ENCODE measurements around the gene ADNP.
"Not testable (repeated sequence)": the region's sequence is repeated elsewhere in the genome, so short reads cannot be mapped to it uniquely, and the experiment has no call there.

ADNP gene

DNA sequence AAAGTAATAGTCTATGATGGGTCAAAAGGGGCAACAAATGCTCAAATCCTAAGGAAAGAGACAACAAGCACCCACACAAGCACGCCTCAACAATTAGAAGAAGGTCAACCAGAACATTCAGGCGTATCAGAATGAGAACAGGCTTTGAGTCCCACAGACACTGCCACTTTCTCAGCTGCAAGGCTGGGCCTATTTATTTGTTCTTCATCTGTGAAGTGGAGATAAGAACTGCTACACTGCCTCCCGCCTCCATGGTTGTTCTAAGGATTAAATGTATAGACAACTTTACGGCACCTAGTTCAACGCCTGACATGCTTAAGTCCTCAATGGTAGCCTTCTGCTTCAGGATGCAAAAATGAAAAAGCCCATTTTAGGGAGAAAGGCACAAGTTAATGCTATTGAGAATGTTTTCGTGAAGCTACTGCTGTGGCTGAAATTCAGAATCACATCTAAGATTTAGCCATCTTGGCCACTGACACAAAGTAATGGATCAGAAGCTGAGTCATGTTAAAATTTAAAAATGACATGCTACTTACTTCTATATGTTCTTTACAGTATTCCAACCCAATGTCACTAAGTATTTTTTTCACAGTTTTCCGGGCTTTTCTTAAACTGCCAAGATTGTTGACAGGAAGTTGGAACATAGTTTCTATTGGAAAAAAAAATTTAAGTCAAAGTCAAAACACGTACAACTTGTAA, 27.7 kb downstream of the ADNP start:
- FAIRE-seq (no peak), DNase-seq (ENCODE audit: low spot score) (no peak)

DNA sequence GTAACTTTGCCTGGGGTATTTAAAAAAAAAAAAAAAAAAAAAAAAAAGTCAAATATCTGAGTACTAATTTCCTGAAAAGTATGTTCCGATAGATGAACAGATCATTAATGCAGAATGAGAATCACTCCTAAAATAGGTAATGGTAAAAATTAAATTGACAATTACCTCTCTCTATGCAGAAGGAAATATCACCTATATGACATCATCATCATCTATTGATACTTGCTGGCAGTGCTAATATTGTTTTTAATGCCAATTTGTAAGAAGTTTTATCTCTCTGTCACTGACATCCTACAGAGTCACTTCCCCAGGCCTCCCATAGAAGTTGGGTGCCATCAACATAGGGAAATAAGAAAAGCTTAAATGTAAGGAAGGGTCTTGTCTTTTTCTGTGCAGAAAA, 29.9 kb downstream of the ADNP start:
- DNase-seq (ENCODE audit: low spot score) (no peak), FAIRE-seq (no peak)

DNA sequence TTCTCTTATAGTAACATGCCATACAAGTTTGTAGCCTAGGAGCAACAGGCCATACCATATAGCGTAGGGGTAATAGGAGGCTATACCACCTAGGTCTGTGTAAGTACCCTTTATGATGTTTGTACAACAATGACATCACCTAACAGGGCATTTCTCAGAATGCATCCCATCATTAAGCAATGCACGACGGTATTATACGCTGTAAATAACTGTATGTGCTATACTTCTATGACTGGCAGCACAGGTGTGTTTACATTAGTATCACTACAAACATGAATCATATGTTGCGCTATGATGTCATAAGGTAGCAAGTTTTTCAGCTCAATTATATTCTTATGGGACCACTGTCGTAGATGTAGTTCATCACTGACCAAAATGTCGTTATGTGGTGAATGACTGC, 31.0 kb downstream of the ADNP start:
- no peak for FAIRE-seq

DNA sequence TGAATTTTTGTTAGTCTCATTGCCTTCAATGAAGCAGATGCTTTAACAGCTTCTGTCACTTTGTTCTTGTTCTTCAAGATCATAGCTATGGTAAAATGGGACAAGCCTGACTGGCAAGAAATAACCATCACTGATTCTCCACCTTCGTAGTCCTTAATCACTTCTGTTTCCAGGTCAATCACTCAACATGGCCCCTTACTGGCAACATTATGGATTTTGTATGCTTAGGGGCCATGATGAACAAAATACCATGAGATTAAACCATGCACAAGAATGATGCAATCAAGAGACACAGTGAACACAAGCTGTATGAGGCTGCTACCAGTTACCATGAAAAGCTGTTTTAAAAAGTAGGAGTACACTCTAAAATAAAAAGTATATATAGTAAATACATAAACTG, 32.8 kb downstream of the ADNP start:
- FAIRE-seq, result no peak
- DNase-seq (ENCODE audit: low spot score), result no peak

More for the DNA sequence above, 31.0 kb downstream of the ADNP start:
- DNase-seq (ENCODE audit: low spot score), result no peak

DNA sequence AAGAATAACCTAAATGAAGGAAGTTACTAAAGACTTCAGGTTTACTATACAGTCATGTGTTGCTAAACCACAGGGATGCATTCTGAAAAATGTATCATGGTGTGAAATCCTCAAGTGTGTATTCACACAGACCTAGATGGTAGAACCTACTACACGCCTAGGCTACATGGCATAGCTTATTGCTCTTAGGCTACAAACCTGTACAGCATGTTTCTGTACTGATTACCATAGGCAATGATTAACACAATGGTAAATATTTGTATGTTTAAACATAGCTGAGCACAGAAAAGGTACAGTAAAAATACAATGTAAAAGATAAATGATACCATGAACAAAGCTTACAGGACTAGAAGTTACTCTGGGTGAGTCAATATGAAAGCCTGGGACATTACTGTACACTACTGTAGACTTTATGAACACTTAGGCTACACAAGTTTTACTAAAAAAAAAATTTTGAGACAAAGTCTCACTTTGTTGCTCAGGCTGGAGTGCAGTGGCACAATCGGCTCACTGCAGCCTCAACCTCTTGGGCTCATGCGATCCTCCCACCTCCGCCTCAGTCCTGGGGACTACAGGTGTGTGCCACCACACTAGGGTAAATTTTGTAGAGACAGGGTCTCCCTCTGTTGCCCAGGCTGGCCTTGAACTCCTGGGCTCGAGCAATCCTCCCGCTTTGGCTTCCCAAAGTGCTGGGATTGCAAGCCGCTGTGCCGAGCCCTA, 36.0 kb downstream of the ADNP start:
- FAIRE-seq, result no peak
- DNase-seq (ENCODE audit: low spot score), result no peak

DNA sequence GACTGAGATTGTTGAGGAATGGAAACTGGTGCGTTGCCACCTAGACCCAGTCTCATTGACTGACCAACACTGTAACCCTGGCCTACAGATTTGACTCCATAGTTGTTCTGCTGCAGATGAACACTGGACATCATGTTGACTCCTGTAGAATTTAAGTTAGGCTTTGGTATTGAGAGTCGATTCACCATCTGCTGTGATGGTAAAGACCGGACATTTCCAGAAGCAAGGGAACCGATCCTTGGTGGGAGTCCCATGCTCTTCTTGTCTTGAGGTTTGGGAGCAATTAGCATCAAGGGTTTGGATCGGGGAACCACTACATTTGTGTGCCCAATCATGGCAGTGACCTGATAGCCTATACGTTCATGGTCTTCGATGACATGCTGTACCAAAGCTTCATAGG, 37.6 kb downstream of the ADNP start:
- FAIRE-seq, result no peak

DNA sequence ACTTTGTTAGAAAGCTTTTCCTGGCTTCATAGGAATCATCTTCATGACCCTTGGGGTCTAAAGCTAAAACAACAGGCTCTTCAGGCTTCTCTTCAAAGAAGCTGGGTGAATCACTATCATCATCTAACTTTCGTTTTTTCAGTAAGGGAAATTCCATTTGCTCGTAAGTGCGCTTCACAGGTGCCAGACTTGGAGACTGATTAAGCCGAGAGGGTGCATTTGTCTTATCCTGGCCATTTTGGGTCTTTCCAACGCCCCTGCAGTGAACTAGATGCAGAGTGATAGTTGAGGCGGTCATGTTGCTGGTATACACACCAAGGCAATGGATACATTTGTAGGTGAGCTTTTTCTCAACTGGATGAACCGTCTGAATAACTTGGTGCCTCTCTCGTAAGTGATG, 38.8 kb downstream of the ADNP start:
- no peak for DNase-seq (ENCODE audit: low spot score)
- FAIRE-seq, result no peak

More for the DNA sequence above, 37.6 kb downstream of the ADNP start:
- no peak for DNase-seq (ENCODE audit: low spot score)

DNA sequence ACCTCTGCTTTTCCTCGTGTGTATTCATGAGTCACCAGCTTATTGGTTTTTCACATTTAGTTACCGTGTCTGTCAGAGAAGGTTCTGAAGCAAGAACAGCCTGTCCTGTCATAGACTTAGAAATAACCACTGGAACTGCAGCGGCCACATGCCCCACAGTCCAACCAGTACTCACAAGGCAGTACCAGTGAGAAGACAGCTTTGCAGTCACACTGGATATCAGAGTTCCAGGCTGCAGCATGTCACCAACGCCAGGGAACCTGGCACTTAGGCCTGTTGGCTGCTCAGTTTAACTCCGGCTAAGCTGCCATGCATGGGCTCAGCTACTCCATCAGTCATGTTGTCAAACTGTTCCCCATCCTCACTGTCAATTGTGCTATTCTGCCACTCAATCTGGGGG, 40.1 kb downstream of the ADNP start:
- no peak for FAIRE-seq

DNA sequence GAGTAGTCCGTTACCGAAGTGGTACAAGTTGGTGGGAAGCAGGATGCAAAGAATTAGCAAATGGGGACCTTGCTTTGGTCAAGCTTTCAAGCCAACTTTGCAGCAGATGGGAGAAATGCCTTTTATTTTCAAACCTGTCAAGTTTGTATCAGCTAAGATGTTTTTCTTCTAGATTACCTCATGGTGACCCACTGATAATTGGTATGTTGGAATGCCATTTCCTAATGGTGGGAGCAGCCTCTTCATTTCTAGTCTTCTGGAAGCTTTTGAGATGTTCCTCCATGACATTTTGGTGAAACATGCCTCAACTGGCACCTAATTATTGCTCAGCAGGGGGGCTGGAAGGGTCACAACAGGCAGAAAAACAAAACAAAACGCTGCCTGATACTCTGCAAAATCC, 43.7 kb downstream of the ADNP start:
- no peak for DNase-seq (ENCODE audit: low spot score)
- no peak for FAIRE-seq

More for the DNA sequence above, 40.1 kb downstream of the ADNP start:
- DNase-seq (ENCODE audit: low spot score), result no peak

DNA sequence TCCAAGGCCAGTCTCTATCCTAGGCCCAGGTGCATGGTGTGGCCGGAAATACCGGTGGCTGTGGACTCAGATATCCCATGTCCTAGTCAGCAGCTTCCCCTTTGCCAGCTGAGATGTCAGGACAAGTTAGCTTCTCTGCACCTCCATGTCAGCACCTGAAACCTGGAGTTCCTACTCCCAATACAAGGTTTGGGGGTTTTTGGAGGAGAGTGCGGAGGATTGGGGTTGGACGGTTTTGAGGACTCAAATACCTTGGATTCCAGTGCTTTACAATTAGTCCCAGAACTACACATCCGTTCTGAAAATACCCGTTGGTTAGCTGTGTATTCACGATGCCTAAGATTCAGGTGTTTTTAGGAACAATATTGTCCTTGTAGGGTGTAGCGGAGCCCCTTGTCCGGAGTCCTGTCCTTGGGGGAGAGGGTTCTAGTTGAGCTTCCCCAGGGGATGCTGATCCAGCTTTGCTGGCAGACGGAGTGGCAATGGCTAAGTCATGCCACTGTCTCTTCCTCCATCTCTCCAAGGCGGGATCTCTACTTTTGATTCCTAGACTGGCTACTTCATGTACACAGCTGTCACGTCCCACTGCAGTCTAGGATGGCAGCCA, 45.0 kb downstream of the ADNP start:
- FAIRE-seq, result no peak
- no peak for DNase-seq (ENCODE audit: low spot score)

DNA sequence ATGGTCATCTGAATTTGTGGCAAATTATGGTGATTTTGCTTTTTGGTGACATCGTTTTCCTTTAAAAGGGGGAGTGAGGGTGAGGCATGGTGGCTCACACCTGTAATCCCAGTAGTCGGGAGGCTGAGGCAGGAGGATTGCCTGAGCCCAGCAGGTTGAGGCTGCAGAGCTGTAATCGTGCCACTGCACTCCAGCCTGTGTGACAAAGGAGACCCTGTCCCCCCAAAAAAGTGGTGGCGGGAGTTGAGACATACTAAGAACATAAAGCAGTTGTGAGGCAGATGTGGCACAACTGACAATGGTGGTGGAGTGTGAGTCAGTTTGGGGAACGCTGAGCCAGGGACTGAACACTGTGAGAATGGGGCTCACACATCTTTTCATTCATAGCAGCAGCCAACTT, 45.5 kb downstream of the ADNP start:
- no peak for DNase-seq (ENCODE audit: low spot score)
- FAIRE-seq, result no peak

DNA sequence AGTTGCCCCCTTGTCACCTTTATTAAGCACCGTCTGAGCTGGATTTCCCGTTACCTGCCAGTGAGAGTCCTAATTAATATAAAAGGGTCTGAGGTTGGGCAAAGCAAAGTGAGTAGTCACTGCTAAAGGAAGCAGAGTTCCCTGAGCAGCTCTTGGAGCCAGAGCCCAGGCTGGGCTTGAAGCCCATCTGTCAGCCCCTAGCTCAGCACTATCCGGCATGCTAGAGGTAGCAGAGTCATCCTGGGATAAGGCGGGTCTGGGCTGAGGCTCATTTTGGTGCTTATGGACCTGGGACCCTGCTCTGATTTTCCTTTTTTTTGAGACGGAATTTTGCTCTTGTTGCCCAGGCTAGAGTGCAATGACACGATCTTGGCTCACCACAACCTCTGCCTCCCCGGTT, 46.2 kb downstream of the ADNP start:
- DNase-seq (ENCODE audit: low spot score), result no peak
- FAIRE-seq, result no peak

DNA sequence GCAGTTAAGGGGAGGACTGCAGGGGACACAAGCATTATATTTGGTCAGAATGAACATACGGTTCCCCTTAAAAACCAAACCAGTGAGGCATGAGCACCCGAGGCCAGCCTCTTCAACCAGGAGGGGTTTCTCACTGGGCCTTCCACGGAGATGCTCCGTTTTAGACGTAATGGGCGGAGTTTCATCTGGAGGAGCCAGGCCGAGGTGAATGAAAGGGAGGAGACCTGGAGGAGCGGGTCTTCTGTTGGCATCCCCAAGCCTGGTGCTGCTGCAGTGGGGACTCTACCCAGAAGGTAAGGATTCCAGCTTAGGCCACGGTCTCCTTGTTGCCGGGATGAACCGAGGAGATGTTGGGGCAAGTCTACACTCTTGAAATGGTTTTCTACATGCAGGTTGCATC, 47.4 kb downstream of the ADNP start:
- no peak for DNase-seq (ENCODE audit: low spot score)
- no peak for FAIRE-seq

DNA sequence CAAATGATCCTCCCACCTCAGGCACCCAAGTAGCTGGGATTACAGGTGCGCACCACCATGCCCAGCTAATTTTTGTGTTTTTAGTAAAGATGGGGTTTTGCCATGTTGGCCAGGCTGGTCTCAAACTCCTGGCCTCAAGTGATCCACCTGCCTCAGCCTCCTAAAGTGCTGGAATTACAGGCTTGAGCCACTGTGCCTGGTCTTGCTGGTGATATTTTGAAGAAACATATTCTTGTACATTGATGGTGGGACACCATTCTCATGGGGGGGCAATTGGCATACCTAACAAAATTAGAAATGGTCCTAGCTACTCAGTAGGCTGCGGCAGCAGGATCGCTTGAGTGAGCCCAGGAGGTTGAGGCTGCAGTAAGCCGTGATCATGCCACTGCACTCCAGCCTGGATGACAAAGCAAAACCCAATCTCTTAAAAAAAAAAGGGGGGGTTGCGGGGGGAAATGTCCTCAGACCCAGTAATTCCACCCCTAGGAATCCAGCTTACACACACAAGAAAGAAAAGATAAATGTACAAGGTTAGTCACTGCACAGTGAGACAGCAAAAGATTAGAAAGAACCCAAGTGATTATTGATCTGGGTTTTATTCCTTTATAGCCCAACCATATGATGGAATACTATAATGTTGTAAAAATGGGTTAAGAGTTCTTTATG, 49.3 kb downstream of the ADNP start:
- not testable (repeated sequence) for DNase-seq (ENCODE audit: low spot score); FAIRE-seq

DNA sequence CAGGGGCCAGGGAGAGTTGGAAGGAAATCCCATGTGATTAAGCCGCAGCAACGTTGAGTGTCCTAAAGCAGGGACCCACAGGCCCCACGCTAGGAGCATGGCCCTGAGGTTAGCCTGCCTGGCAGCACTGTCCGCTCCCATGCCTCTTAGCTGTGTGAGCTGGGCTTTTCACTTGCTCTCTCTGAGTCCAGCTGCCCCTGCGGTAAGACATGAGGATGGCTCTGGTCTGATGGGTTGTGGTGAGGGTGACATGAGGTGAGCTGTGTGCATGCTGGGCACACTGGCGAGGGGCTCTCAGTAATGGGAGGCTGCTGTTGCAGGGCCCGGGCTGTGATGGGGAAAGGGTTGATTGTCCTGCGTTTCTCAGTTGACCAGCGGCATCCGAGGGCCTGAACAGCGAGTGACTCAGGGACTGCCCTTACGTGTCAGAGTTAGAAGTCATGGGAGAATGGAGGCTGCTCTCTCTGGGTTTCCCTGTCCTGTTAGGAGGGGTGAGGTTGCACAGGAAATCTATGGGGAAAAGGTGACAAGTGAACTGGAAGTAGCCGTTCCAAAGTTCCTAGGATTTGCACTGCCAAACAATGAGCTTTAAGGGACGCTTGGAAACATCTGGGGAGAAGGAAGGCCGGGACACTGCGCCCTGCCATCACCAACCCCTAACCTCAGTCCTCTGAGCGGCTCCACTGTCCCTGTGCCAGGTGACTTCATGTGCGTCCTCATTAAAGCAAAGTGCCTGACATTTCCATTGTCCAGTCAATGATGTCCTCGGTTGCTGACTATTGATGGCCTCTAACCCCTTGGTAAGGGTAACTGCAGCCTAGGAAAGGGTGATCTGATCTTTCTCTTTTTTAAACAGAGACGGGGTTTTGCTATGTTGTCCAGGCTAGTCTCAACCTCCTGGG, 51.3 kb downstream of the ADNP start:
- no peak for FAIRE-seq
- DNase-seq (ENCODE audit: low spot score), result no peak

DNA sequence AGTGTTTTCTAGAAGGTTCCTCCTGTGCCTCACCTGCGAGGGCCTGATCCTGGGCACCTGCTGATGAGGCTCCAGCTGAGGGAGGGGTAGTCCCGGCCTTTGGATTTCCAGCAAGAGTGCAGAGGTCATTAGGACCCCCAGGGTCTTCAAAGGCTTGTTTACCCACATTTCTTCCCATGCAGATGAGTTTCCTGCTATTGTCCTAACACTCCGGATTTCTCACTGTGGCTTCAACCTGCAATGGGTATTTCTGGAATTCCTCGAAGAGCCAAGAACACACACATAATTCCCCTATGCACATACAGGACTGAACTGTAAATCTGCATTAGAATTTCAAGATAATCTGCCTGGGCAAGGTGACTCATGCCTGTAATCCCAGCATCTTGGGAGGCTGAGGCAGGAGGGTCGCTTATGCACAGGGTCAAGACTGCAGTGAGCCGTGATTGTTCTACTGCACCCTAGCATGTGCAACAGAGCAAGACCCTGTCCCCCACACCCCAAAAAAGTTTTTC, 53.9 kb downstream of the ADNP start:
- FAIRE-seq (no peak), DNase-seq (ENCODE audit: low spot score) (no peak)

DNA sequence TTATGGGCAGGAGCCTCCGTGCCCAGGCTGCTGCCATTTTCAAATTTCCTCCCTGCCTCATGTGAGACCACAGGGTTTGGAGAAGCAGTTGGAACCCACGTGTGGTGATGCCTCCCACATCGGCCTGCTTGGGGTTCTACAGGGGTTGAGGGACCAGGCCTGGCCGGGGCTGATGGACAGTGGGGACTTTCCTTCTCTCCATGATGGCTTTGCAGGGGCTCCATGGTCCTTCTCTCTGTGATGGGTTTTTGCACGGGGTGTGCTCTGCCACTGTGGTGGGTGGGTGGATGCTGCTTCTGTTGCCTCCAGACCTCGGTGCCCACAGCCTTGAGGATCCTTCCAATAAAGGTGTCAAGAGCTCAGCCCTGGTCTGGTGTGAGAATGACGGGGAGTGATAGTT, 54.4 kb downstream of the ADNP start:
- no peak for FAIRE-seq
- no peak for DNase-seq (ENCODE audit: low spot score)

DNA sequence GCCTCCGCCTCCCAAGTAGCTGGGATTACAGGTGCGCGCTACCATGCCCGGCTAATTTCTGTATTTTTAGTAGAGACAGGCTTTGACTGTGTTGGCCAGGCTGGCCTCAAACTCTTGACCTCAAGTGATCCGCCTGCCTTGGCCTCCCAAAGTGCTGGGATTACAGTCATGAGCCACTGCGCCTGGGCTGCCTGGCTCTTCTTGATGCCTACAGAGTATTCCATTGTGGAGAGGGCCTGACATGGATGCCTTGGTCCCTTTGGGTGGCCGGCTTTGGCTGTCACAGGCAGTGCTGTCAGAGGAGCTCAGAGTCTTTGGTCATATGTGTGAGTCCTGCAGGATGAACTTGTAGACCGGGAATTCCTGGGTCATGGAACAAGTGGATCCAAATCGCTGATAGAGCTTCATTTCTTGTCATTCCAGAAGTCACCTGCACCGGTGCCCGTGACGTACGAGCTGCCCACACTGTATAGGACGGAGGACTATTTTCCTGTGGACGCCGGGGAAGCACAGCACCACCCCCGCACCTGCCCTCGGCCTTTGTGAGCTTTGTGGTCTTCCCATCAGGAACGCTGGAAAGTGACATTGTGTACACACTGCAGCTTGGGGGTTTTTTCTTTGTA, 55.1 kb downstream of the ADNP start:
- no peak for FAIRE-seq
- DNase-seq (ENCODE audit: low spot score), result no peak

DNA sequence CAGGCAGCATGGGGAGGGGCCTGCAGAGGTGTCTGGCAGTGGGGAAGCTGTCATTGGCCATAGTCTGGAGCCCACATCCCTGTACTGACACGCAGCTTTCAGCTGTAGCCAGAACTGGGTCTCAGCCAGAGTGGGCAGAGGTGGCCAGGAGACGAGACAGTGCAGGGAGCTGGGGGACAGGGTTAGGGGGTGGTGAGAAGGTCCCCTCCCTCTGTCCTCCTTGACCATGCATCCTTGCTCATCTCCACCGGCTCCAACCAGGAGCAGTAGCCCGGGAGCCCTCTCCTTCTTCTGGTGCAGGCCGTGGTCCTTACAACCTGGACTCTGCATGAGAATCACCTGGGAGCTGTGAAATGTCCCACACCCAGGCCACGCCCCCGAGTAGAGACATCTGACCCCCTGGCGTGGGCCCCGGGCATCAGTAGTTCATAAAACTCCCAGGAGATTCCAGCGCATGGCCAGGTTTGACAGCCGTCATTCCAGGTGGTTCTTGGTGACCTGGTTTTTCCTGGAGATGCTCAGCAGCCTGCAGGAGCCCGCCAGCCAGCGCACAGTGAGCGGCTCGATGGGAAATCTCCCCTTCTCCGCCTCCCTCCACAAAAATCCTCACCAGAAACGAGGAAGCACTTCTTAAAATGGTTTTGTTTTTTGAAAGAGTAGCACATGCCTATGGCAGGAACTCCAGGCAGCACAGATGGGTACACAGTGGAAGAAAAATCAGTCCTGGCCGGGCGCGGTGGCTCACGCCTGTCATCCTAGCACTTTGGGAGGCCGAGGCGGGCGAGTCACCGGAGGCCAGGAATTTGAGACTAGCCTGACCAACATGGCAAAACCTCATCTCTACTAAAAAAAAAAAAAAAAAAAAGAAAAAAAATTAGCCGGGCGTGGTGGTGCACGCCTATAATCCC, 56.2 kb downstream of the ADNP start:
- FAIRE-seq (no peak), DNase-seq (ENCODE audit: low spot score) (no peak)
